MM.1S (cell line): ENCODE measurements around the gene MINDY4.

ENCODE experiments used
- DNase-seq: peaks from one replicate; pipeline ENCODE4 v3.0.0-alpha.2; 2015
- H2AFZ ChIP-seq: fragments of 300-600 bp; sonication (generic); 2 replicates; pipeline ENCODE4 v1.6.0; 2016; ENCODE audit warnings: antibody characterized with exemption, low read length
- H3F3A ChIP-seq: fragments of 300-600 bp; sonication (generic); 2 replicates; pipeline ENCODE4 v1.6.1; 2016; ENCODE audit warnings: mild to moderate bottlenecking, antibody characterized with exemption, low read length, moderate library complexity, mixed read lengths; ENCODE audit not compliant: insufficient read depth
- H3K27ac ChIP-seq: fragments of 300-600 bp; sonication (generic); 2 replicates; pipeline ENCODE4 v1.5.1; 2016; ENCODE audit warnings: mild to moderate bottlenecking, low read length
- H3K27me3 ChIP-seq: fragments of 300-600 bp; sonication (generic); replicated peaks from 2 replicates; pipeline ENCODE4 v1.6.0; 2016; ENCODE audit warnings: low read length; ENCODE audit not compliant: insufficient read depth
- H3K36me3 ChIP-seq: fragments of 300-600 bp; sonication (generic); replicated peaks from 2 replicates; pipeline ENCODE4 v1.6.1; 2016; ENCODE audit warnings: mild to moderate bottlenecking, low read length, mixed read lengths; ENCODE audit not compliant: insufficient read depth
- H3K4me1 ChIP-seq: fragments of 300-600 bp; sonication (generic); 2 replicates; pipeline ENCODE4 v1.6.1; 2016; ENCODE audit warnings: low read length, mixed read lengths
- H3K4me2 ChIP-seq: fragments of 300-600 bp; sonication (generic); 2 replicates; pipeline ENCODE4 v1.6.0; 2016; ENCODE audit warnings: low read depth, low read length
- H3K4me3 ChIP-seq: fragments of 300-600 bp; sonication (generic); 2 replicates; pipeline ENCODE4 v1.5.1; 2016; ENCODE audit warnings: low read length, mixed read lengths
- H3K79me2 ChIP-seq: fragments of 300-600 bp; sonication (generic); 2 replicates; pipeline ENCODE4 v1.6.1; 2016; ENCODE audit warnings: mixed run types, low read length, mixed read lengths
- H3K9ac ChIP-seq: fragments of 300-600 bp; sonication (generic); 2 replicates; pipeline ENCODE4 v1.6.1; 2016; ENCODE audit warnings: low read length, mixed read lengths
- H3K9me2 ChIP-seq: fragments of 300-600 bp; sonication (generic); replicated peaks from 2 replicates; pipeline ENCODE4 v1.6.1; 2016; ENCODE audit warnings: mild to moderate bottlenecking, low read length, mixed read lengths; ENCODE audit not compliant: insufficient read depth
- H3K9me3 ChIP-seq: fragments of 300-600 bp; sonication (generic); replicated peaks from 2 replicates; pipeline ENCODE4 v1.6.1; 2016; ENCODE audit warnings: mild to moderate bottlenecking, low read length, mixed read lengths; ENCODE audit not compliant: insufficient read depth
- H4K20me1 ChIP-seq: fragments of 300-600 bp; sonication (generic); 2 replicates; pipeline ENCODE4 v1.6.1; 2016; ENCODE audit warnings: mild to moderate bottlenecking, low read length, moderate library complexity, mixed read lengths; ENCODE audit not compliant: insufficient read depth
- CTCF ChIP-seq: fragments of 300-600 bp; sonication (generic); IDR thresholded peaks from 2 replicates; pipeline ENCODE4 v1.5.1; 2016; ENCODE audit warnings: antibody characterized with exemption, low read length, mixed read lengths
- EZH2 ChIP-seq: fragments of 300-600 bp; sonication (generic); optimal IDR thresholded peaks from 2 replicates; pipeline ENCODE3; 2017; ENCODE audit warnings: low read depth, mild to moderate bottlenecking, antibody characterized with exemption, low read length, mixed read lengths
- EZH2phosphoT487 ChIP-seq: fragments of 300-600 bp; sonication (generic); IDR thresholded peaks from 2 replicates; pipeline ENCODE4 v1.6.1; 2018; ENCODE audit warnings: antibody characterized with exemption, low read length

The MINDY4 gene

GRCh38 chr7:30924624-30925023 lies 153.4 kb downstream of the MINDY4 start:
- Histone ChIP-seq H3K9me3 (no peaks in the 10 kb centered on the region), H3K27ac (no peak overlapping the region), H3K27me3 (no peaks in the 10 kb centered on the region), H3K9me2 (no peaks in the 10 kb centered on the region), H3F3A (no peaks in the 10 kb centered on the region), H3K79me2 (no peaks in the 10 kb centered on the region), H4K20me1 (no peaks in the 10 kb centered on the region), H3K9ac (no peak overlapping the region), H2AFZ (no peak overlapping the region), H3K4me3 (no peak overlapping the region), H3K36me3 (no peaks in the 10 kb centered on the region), H3K4me2 (no peak overlapping the region), H3K4me1 (no peaks in the 10 kb centered on the region)
- no peak for DNase-seq
- TF ChIP-seq EZH2phosphoT487 = no peak
- TF ChIP-seq EZH2 = no peak
- no peak for TF ChIP-seq CTCF

- Histone ChIP-seq H3K27me3 (no peaks in the 10 kb centered on the region), H3K4me1 (no peaks in the 10 kb centered on the region), H3K27ac (no peak overlapping the region), H4K20me1 (no peaks in the 10 kb centered on the region), H3F3A (no peaks in the 10 kb centered on the region), H3K79me2 (no peaks in the 10 kb centered on the region), H3K4me2 (no peak overlapping the region), H3K36me3 (no peaks in the 10 kb centered on the region), H2AFZ (no peak overlapping the region), H3K9me2 (no peaks in the 10 kb centered on the region), H3K4me3 (no peak overlapping the region), H3K9ac (no peak overlapping the region), H3K9me3 (no peaks in the 10 kb centered on the region)
- no peak for TF ChIP-seq EZH2phosphoT487
- no peak for TF ChIP-seq EZH2
- TF ChIP-seq CTCF = no peak
- DNase-seq = no peak
Observed at GRCh38 chr7:30925117-30925516, 153.9 kb downstream of the MINDY4 start.

DNA sequence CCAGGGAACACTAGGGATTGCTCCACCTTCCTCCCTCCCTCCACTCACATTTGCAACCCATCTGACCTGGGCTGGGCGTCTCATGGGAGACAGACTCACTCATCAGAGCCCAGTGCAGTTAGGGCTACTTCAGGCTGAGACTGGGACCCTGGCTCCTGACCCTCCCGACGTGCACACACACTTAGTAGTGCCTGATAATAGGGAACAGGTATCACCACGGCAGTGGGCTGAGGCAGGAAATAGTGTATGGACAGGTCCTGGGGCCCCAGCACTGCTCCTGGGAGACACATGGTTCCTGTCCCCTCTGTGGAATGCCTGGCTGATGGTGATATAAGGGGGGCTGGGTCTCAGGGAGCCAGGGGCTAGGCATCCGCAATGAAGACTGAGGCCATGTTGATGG lies 154.7 kb downstream of the MINDY4 start:
- Histone ChIP-seq H3K9me3 (no peaks in the 10 kb centered on the region), H3K27me3 (no peaks in the 10 kb centered on the region), H3K36me3 (no peaks in the 10 kb centered on the region), H4K20me1 (no peaks in the 10 kb centered on the region), H3K79me2 (no peaks in the 10 kb centered on the region), H3K4me3 (no peak overlapping the region), H3K9ac (no peak overlapping the region), H3K27ac (no peak overlapping the region), H3K4me2 (no peak overlapping the region), H3K9me2 (no peaks in the 10 kb centered on the region), H2AFZ (no peak overlapping the region), H3K4me1 (no peaks in the 10 kb centered on the region), H3F3A (no peaks in the 10 kb centered on the region)
- TF ChIP-seq CTCF = no peak
- TF ChIP-seq EZH2phosphoT487 = no peak
- TF ChIP-seq EZH2 = no peak
- no peak for DNase-seq

- H3K9ac ChIP-seq = no peak overlapping the region
- no peak overlapping the region for H3K4me3 ChIP-seq
- no peaks in the 10 kb centered on the region for H4K20me1 ChIP-seq
- no peak overlapping the region for H3K4me2 ChIP-seq
- H3K4me1 ChIP-seq = no peaks in the 10 kb centered on the region
- H3K27me3 ChIP-seq = no peaks in the 10 kb centered on the region
- H3F3A ChIP-seq = no peaks in the 10 kb centered on the region
- H3K9me3 ChIP-seq = no peaks in the 10 kb centered on the region
- no peaks in the 10 kb centered on the region for H3K9me2 ChIP-seq
- H3K79me2 ChIP-seq = no peaks in the 10 kb centered on the region
- no peaks in the 10 kb centered on the region for H3K36me3 ChIP-seq
- no peak overlapping the region for H2AFZ ChIP-seq
- H3K27ac ChIP-seq = no peak overlapping the region
- DNase-seq = no peak
- no peak for TF ChIP-seq EZH2
- TF ChIP-seq EZH2phosphoT487 = no peak
- TF ChIP-seq CTCF = no peak
Observed at GRCh38 chr7:30926313-30926712, 155.1 kb downstream of the MINDY4 start.
